Pancreas (tissue), 10 donors: ENCODE measurements around the gene DCST1. TPM values are rescaled to one million over a fixed set of nuclear protein-coding genes. Genes with fewer than 3 reads are reported as not detected.

Experiments
- ATAC-seq, 4 donors: fragments of 200-7000 bp; cut with Tn5 transposase; one replicate each; pipeline versions ENCODE4 v1.8.0 to v1.9.1; 2020; ENCODE audit warnings: mild to moderate bottlenecking in 4 of 4, moderate library complexity in 4 of 4
- DNase-seq, 6 donors: peaks; one replicate each; pipeline ENCODE4 v3.0.0-alpha.2; 2020
- FAIRE-seq: peaks from 2 replicates; lab custom pipeline; 2012; peaks lifted over from hg19 to GRCh38; lab: Jason Lieb, UNC
- H3K27ac ChIP-seq, 4 donors: fragments of 200-600 bp; sonication (generic); 1 replicate in 3 of 4; 2 replicates in 1 of 4; pipeline versions ENCODE4 v1.5.0 to v1.8.0; 2020
- H3K27me3 ChIP-seq, 4 donors: fragments of 200-600 bp; one replicate each; pipeline ENCODE4 v1.8.0; 2021
- H3K36me3 ChIP-seq, 3 donors: fragments of 200-600 bp; sonication (generic) in 1 of 3; one replicate each; pipeline versions ENCODE4 v1.5.0 to v1.8.0; 2020 to 2021
- H3K4me1 ChIP-seq, 3 donors: fragments of 200-600 bp; one replicate each; pipeline ENCODE4 v1.8.0; 2021
- H3K4me3 ChIP-seq, 4 donors: fragments of 200-600 bp; sonication (generic) in 2 of 4; one replicate each; pipeline versions ENCODE4 v1.5.0 to v1.8.0; 2020 to 2021
- H3K9me3 ChIP-seq, 4 donors: fragments of 200-600 bp; one replicate each; pipeline ENCODE4 v1.8.0; 2021
- WGBS, 2 donors: extraction: QIAGEN DNeasy Blood & Tissue Kit; methylation state at CpG; one replicate each; pipeline ENCODE4 v1.1.7; 2013; 5-methylcytosine and 5-hydroxymethylcytosine counted together
- intact Hi-C, 3 donors: fragments of 100-400 bp; cut with DNase I; formaldehyde crosslinking; loops; one replicate each; pipeline versions ENCODE4 v1.11.1 to v1.14.2; 2022
- polyA plus RNA-seq, 2 donors: library from polyadenylated mRNA; stranded (reverse); fragments of 200-250 nt; gene quantifications; one replicate each; pipeline ENCODE4 v1.2.3, GENCODE V29; 2013
- total RNA-seq, 6 donors: library from RNA; stranded (reverse); fragmentation: NEBNext Ultra II Directional in 4 of 6; extraction: Animal tissue kit (Norgen Biotek cat#: 25700) in 4 of 6; gene quantifications; one replicate each; pipeline versions ENCODE4 v1.2.1 to v1.2.4, GENCODE V29; 2021 to 2023
- TF ChIP-seq, protein P1 (sequence below), 4 donors: fragments of 200-600 bp; sonication (generic) in 3 of 4; IDR thresholded peaks; one replicate each; pipeline versions ENCODE4 v1.5.0 to v1.8.0; 2021; ENCODE audit warnings: antibody characterized with exemption in 4 of 4
- donor health status: healthy with polysubstance abuse.
- donor health status: DM: no; HTN: no; CAD: no; lungs with moderate emphysema.
- donor health status: DM: no; HTN: no; CAD: no.
- donor health status: control.
- donor health status: control.
- donor health status: Bipolar disorder and iron deficiency.
- donor health status: DM: yes; HTN: yes; CAD: no.
- donor health status: DM: no; HTN: no; CAD: no.
- donor health status: DM: no; HTN: no; CAD: no.
- donor health status: DM: yes; HTN: yes; CAD: no.

DCST1 gene
- total and polyA plus RNA-seq, 8 donors, result 0.14 TPM; not detected in 7

DNA sequence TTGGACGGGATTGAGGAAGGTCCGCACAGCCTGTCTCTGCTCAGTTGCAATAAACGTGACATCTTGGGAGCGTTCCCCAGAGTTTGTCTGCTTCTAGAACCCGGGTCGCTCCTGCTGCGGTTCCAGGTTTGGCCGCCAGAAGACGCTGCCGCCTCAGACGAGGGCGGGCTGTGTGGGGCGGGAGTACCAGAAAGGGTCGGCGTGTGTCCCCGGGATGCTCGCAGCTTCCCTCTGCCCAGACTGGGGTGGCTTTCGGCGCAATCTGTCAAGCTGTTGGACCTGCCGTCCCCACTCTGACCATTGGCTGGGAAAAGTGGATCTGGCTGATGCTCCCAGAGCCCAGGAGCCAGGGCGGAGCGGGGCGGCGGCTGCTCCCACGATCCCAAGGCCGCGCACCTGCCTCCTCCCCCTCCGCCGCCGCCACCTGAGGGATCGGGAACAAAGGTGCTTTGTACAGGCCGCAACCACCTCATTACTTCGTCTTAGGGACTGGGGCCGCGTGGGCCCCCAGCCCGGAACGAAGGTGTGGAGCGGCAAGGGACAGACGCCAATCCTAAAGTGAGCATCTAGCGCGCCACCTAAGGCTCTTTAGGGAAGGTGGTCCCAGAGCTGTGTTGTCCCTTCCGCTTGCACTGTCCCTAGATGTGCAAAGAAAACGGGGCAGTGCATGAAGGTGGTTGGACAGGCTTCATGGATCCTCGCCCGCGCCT lies 29.2 kb downstream of the DCST1 start:
- Histone ChIP-seq H3K9me3 (no peaks in the 10 kb centered on the region), H3K27me3 (no peaks in the 10 kb centered on the region), H3K27ac (peak overlapping the region in 2 of 4 donors; percentile 77), H3K4me3 (peak overlapping the region; percentile 64 to 92 (median 80)), H3K36me3 (peaks cover 0 to 5% (median 0%) of the 10 kb centered on the region in 3 donors), H3K4me1 (peaks cover 19 to 23% (median 20%) of the 10 kb centered on the region in 3 donors)
- ATAC-seq (peak; percentile 64 to 75 (median 69)), FAIRE-seq (no peak), DNase-seq (peak in 5 of 6 donors; percentile 71 to 91 (median 76))
- TF ChIP-seq, protein P1, sequence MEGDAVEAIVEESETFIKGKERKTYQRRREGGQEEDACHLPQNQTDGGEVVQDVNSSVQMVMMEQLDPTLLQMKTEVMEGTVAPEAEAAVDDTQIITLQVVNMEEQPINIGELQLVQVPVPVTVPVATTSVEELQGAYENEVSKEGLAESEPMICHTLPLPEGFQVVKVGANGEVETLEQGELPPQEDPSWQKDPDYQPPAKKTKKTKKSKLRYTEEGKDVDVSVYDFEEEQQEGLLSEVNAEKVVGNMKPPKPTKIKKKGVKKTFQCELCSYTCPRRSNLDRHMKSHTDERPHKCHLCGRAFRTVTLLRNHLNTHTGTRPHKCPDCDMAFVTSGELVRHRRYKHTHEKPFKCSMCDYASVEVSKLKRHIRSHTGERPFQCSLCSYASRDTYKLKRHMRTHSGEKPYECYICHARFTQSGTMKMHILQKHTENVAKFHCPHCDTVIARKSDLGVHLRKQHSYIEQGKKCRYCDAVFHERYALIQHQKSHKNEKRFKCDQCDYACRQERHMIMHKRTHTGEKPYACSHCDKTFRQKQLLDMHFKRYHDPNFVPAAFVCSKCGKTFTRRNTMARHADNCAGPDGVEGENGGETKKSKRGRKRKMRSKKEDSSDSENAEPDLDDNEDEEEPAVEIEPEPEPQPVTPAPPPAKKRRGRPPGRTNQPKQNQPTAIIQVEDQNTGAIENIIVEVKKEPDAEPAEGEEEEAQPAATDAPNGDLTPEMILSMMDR (IDR thresholded peaks at IDR 0.05), result peak; percentile 63 to 71 (median 68)
- intact Hi-C loops, result no loop called here
- WGBS, 2 donors, result 1 to 2% methylated on average over 38 to 46 of the region's 46 CpGs

DNA sequence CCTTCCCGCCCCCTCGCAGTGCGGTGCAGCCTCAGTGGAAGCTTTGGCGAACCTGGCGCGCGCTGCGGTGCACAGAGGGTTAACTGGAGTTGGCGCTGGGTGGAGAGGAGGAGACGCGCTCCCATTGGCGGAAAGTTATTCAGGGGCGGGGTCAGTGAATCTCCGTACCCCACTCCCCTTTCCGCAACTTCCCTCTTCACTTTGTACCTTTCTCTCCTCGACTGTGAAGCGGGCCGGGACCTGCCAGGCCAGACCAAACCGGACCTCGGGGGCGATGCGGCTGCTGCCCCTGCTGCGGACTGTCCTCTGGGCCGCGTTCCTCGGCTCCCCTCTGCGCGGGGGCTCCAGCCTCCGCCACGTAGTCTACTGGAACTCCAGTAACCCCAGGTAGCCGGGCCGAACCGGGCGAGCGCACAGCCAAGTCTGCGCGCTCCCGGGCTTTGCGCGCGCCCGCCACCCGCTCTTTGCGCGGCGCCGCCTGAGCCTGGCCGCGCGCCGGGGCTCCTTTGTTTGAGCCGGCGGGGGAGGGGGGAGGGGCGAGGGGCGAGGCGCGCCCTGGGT lies 30.0 kb downstream of the DCST1 start, which contains the start of gene EFNA4:
EFNA4 (plus strand) TSS at position 191 of the 561 bp plus-strand sequence; CDS start at position 275, 84 bp downstream.
- no peaks in the 10 kb centered on the region for H3K36me3 ChIP-seq
- peaks cover 19 to 23% (median 20%) of the 10 kb centered on the region in 3 donors for H3K4me1 ChIP-seq
- intact Hi-C loops, result no loop called here
- H3K4me3 ChIP-seq, result peak within 1 kb of the TSS; percentile 64 to 92 (median 80)
- H3K9me3 ChIP-seq, result no peaks in the 10 kb centered on the region
- 0 to 1% methylated on average over 32 to 57 of the region's 57 CpGs for WGBS, 2 donors
- H3K27me3 ChIP-seq, result no peaks in the 10 kb centered on the region
- ATAC-seq (peak; percentile 87 to 93 (median 92)), FAIRE-seq (no peak), DNase-seq (peak; percentile 82 to 90 (median 84))
- peak within 1 kb of the TSS; percentile 33 to 77 (median 62) for H3K27ac ChIP-seq
- TF ChIP-seq, protein P1 (IDR thresholded peaks at IDR 0.05), result no peak

DNA sequence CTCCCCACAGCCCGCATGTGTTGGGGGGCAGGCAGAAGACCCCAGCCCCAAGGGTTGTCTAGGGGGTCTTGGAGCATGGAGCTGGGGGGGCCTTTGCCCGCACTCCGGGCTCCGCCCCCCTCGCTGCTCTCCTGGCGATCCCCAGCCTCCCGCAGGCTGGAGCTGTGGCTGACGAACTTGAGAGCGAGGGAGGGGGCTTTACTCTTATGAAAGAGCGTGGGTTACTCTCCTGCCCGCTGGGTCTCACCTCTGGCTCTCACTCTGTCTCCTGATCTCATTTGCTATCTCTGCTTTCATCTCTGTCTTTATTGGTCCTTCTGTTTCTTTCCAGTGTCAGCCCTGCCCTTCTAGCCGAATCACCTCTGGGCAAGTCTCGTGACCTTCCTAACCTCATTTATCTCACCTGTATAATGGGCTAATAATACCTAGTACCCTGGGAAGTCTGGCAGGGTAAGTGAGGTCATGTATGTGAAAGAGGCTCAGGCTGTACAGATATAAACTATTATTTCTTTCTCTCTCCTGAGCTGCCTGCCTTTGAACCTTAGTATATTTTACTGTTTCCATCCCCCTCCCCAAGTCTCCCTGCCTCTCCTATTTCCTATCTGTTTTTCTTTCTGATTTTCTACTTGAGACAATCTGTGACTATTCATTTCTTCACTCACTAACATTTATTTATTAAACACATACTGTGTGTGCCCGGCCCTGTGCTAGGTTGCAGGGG lies 30.6 kb downstream of the DCST1 start:
- intact Hi-C loops, result no loop called here
- Histone ChIP-seq H3K27ac (peak overlapping the region in 3 of 4 donors; percentile 33 to 77 (median 77)), H3K4me1 (peaks cover 19 to 23% (median 20%) of the 10 kb centered on the region in 3 donors), H3K36me3 (no peaks in the 10 kb centered on the region), H3K4me3 (peak overlapping the region; percentile 64 to 92 (median 80)), H3K27me3 (no peaks in the 10 kb centered on the region), H3K9me3 (no peaks in the 10 kb centered on the region)
- 5 to 6% methylated on average over 13 to 14 of the region's 14 CpGs for WGBS, 2 donors
- DNase-seq, result peak in 2 of 6 donors; percentile 32 to 53
- peak; percentile 4 to 20 (median 11) for ATAC-seq
- TF ChIP-seq, protein P1 (IDR thresholded peaks at IDR 0.05), result no peak
- FAIRE-seq, result no peak

DNA sequence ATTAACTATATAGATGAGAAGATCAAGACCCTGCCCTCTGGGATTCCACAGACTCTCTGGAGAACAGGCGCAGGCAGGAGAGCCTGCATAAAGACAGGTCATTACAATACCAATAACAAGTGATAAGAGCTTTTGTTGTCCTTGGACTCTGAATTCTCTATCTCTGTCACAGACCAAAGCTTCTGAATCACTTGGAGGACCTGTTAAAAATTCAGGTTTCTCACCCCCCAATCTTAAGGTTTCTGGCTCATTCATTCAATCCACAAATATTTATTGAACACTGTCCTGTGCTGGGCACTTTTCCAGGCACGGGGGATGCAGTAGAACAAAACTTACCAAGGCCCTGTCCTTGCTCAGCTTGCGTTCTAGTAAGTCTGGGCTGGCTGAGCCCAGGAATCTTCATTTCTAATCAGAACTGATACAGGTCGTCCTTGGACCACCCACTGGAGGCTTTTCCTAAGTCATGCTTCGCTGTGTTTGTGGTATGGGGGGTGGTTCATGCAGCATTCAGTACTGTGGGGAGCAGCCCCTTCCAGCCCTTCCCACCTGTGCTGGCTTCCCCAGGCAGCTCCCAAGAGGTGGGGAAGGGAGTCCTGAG lies 31.3 kb downstream of the DCST1 start:
- TF ChIP-seq, protein P1 (IDR thresholded peaks at IDR 0.05), result no peak
- intact Hi-C loops, result no loop called here
- peaks cover 19 to 23% (median 20%) of the 10 kb centered on the region in 3 donors for H3K4me1 ChIP-seq
- no peak overlapping the region for H3K4me3 ChIP-seq
- no peak overlapping the region for H3K27ac ChIP-seq
- no peak for FAIRE-seq
- no peaks in the 10 kb centered on the region for H3K36me3 ChIP-seq
- no peaks in the 10 kb centered on the region for H3K27me3 ChIP-seq
- no peaks in the 10 kb centered on the region for H3K9me3 ChIP-seq
- no peak for DNase-seq
- 35 to 50% methylated on average over 5 of the region's 5 CpGs for WGBS, 2 donors
- no peak for ATAC-seq
